Sigmoid colon (tissue), 3 donors: Measurements from ENCODE around the gene RPTOR.

ENCODE experiments used
- POLR2A ChIP-seq, 2 donors: fragments of 450-650 bp; IDR thresholded peaks; one replicate each; pipeline ENCODE4 v1.6.1; 2016; ENCODE audit warnings: antibody characterized with exemption in 2 of 2, mild to moderate bottlenecking in 2 of 2, moderate library complexity in 2 of 2
- TF ChIP-seq, protein P1 (sequence below), 4 experiments: fragments of 450-650 bp in 3 of 4; fragments of 200-600 bp in 1 of 4; IDR thresholded peaks; one replicate each; pipeline ENCODE4 v1.5.1; 2016 to 2019; ENCODE audit warnings: antibody characterized with exemption in 4 of 4, mild to moderate bottlenecking in 3 of 4, moderate library complexity in 2 of 4

DNA sequence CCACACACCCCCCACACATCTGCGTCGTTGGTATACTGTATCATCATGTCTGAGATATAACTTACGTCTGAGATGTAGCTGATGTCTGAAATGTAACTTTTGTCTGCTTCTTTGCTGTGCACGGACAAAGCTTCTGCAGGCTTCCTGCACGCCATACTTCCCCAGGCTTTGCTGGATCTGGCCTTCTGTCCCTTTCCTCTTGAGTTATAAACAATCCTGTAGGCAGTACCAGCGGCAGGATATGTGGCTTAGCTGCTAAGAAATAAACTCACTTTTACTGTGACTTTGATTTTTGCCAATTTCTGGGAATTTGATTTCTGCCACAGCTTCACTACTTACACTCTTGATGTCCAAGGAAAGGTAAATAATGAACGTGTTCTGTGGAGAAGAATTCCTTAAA is 184.4 kb downstream of the RPTOR start:
- TF ChIP-seq, protein P1, sequence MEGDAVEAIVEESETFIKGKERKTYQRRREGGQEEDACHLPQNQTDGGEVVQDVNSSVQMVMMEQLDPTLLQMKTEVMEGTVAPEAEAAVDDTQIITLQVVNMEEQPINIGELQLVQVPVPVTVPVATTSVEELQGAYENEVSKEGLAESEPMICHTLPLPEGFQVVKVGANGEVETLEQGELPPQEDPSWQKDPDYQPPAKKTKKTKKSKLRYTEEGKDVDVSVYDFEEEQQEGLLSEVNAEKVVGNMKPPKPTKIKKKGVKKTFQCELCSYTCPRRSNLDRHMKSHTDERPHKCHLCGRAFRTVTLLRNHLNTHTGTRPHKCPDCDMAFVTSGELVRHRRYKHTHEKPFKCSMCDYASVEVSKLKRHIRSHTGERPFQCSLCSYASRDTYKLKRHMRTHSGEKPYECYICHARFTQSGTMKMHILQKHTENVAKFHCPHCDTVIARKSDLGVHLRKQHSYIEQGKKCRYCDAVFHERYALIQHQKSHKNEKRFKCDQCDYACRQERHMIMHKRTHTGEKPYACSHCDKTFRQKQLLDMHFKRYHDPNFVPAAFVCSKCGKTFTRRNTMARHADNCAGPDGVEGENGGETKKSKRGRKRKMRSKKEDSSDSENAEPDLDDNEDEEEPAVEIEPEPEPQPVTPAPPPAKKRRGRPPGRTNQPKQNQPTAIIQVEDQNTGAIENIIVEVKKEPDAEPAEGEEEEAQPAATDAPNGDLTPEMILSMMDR (IDR thresholded peaks at IDR 0.05): no peak
- TF ChIP-seq POLR2A (IDR thresholded peaks at IDR 0.05): no peak
